ENCODE data around the gene GOLGA1. TPM values are rescaled to one million over a fixed set of nuclear protein-coding genes. Genes with fewer than 3 reads are reported as not detected.
"Not testable (repeated sequence)": the region's sequence is repeated elsewhere in the genome, so short reads cannot be mapped to it uniquely, and the experiment has no call there.

Gene GOLGA1, protein sequence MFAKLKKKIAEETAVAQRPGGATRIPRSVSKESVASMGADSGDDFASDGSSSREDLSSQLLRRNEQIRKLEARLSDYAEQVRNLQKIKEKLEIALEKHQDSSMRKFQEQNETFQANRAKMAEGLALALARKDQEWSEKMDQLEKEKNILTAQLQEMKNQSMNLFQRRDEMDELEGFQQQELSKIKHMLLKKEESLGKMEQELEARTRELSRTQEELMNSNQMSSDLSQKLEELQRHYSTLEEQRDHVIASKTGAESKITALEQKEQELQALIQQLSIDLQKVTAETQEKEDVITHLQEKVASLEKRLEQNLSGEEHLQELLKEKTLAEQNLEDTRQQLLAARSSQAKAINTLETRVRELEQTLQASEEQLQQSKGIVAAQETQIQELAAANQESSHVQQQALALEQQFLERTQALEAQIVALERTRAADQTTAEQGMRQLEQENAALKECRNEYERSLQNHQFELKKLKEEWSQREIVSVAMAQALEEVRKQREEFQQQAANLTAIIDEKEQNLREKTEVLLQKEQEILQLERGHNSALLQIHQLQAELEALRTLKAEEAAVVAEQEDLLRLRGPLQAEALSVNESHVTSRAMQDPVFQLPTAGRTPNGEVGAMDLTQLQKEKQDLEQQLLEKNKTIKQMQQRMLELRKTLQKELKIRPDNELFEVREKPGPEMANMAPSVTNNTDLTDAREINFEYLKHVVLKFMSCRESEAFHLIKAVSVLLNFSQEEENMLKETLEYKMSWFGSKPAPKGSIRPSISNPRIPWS
- 8.5 TPM for total RNA-seq

DNA sequence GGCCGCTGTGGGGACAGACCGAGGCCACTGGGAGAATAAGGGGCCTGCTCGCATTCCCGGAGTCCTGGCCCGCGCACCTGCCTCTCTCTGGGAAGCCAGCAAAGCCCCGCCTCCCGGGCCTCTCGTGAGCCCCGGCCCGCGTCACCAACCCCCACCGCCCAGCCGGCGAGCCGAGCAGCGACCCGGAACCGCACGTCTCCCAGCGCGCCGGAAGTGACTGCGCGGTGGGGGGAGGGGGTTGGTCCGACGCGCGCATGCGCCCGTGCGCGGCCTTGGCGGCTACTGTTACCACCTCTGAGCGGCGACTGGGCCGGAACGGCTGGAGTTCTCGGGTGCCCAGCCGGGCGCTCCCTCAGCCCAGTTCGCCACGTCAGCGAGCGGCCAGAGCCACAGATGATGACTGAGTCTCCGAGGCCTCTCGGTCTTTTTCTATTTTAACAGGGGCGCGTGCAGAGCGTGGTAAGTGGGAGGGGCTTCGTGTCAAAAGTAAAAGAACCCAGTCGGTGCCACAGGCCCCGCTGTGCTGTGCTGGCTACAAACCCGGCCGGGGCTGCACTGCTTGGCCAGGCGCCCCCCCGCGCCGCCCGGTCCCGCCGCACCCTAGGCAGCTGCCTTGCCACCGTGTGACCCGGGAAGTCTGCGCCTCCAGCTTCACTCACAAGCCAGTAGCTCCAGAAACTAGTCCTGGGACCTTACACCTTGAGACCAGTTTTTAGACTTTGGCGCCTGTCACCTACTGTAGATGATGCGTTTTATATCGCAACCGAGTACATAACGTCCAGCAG, at the start of gene GOLGA1:
GOLGA1 (minus strand) TSS at position 190 of the 785 bp plus-strand sequence. CDS start 2,372 bp downstream, outside the sequence.
- no peaks in the 10 kb centered on the region for H3K27me3 ChIP-seq (ENCODE audit: insufficient read depth, low read length)
- peak within 1 kb of the TSS; percentile 81 for H3K4me3 ChIP-seq (ENCODE audit: low read length)
- no peaks in the 10 kb centered on the region for H3K9me3 ChIP-seq (ENCODE audit: low read depth, low read length)
- H3K4me1 ChIP-seq (ENCODE audit: insufficient read depth, low read length), result peaks cover 20% of the 10 kb centered on the region

DNA sequence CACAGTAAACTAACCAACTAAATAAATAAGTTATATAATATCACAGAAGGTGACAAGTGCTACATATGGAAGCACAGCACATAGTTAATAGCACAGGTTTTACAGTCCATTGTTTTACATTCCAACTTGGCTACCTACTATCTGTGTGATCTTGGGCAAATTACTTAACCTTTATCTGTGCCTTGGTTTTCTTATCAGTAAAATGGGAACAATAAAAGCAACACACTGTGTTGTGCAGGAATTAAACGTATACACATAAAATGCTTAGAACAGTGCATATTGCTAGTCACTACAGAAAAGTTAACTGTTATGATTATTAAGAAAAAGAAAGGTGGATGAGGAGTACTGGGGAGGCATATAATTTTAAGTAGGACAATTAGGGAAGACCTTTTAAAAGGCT, 42.8 kb upstream of the GOLGA1 start:
- H3K27me3 ChIP-seq (ENCODE audit: insufficient read depth, low read length), result no peaks in the 10 kb centered on the region
- H3K9me3 ChIP-seq (ENCODE audit: low read depth, low read length), result no peaks in the 10 kb centered on the region
- no peaks in the 10 kb centered on the region for H3K4me1 ChIP-seq (ENCODE audit: insufficient read depth, low read length)
- H3K4me3 ChIP-seq (ENCODE audit: low read length), result no peak overlapping the region

DNA sequence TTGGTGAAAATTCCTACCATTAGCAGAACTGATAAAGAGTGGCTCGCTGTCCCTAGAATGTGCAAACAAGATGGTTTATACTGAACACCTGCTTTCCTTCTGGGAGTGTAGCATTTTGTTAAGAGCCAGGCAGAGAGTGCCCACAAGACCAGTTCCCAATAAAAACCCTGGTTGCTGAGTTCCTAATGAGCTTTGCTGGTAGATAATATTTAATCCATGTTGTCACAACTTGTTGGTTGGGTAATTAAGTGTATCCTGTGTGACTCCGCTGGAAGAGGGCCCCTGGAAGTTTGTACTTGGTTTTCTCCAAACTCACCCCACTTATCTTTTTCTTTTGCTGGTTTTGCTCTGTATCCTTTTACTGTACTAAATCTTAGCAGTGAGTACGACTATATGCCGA, 39.5 kb upstream of the GOLGA1 start:
- Histone ChIP-seq H3K4me3 (ENCODE audit: low read length) (no peak overlapping the region), H3K4me1 (ENCODE audit: insufficient read depth, low read length) (no peaks in the 10 kb centered on the region), H3K9me3 (ENCODE audit: low read depth, low read length) (no peaks in the 10 kb centered on the region), H3K27me3 (ENCODE audit: insufficient read depth, low read length) (no peaks in the 10 kb centered on the region)

DNA sequence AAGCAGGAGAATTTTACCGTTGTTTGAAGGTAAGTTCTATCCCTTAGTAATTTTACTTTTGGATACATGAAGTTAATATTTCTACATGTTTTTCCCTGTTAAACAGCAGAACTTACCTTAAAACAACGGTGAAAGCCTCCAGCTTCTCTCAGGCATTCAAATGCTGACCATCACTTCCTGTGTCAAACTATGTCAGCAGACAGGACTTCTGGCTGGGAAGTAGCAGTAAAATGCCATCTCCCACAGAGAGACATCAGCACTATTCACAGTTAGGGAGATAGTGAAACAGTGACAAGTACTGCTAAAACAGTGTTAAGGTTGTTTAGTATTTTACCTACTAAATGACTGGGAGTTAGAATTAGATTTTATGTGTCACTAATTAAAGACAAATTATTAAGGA, 34.2 kb upstream of the GOLGA1 start:
- Histone ChIP-seq H3K4me1 (ENCODE audit: insufficient read depth, low read length) (peaks cover 4% of the 10 kb centered on the region), H3K9me3 (ENCODE audit: low read depth, low read length) (no peaks in the 10 kb centered on the region), H3K27me3 (ENCODE audit: insufficient read depth, low read length) (no peaks in the 10 kb centered on the region), H3K4me3 (ENCODE audit: low read length) (no peak overlapping the region)

DNA sequence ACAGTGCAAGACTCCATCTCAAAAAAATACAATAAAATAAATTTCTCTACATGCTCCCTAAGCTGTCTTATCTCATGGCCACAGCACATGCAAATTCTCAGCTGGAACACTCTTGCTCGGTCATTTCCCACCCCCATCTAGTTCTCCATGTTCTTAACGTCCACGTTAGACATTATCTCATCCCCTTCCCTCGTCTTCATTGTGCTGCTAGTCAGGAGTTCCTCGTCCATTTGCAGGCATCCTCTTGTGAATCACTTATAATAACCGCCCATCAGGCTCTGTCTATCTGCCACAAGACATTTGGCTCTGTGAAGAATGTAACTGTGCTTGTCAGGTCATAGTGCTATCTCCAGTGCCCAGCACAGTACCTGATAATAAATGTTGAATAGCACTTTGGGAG, 32.9 kb upstream of the GOLGA1 start:
- Histone ChIP-seq H3K4me3 (ENCODE audit: low read length) (no peak overlapping the region), H3K9me3 (ENCODE audit: low read depth, low read length) (no peaks in the 10 kb centered on the region)

DNA sequence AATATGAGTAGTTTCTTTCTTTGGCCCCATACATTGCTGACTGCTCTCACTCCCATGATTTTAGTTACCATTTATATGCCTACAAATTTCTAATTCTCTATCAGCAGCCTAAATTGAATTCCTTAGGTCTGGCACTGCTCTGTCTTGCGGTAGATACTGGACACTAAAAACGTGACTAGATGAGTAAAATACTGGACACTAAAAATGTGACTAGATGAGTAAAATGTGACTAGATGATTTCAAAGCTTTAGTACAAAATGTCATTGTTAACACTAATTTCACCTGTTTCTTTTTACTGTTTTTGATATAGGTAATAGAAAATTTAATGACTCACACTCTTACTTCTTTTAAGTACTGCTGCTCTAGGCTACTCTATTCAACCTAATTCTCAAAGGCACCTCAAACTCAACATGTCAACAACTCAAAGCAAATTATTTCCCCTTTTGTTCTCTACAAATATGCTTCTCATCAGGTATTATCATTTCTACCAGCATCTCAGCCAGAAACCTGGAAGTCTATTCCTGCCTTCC, 31.4 kb upstream of the GOLGA1 start:
- Histone ChIP-seq H3K4me3 (ENCODE audit: low read length) (no peak overlapping the region), H3K4me1 (ENCODE audit: insufficient read depth, low read length) (peaks cover 19% of the 10 kb centered on the region), H3K27me3 (ENCODE audit: insufficient read depth, low read length) (no peaks in the 10 kb centered on the region), H3K9me3 (ENCODE audit: low read depth, low read length) (no peaks in the 10 kb centered on the region)

More for the DNA sequence above, 32.9 kb upstream of the GOLGA1 start:
- Histone ChIP-seq H3K4me1 (ENCODE audit: insufficient read depth, low read length) (peaks cover 13% of the 10 kb centered on the region), H3K27me3 (ENCODE audit: insufficient read depth, low read length) (no peaks in the 10 kb centered on the region)

DNA sequence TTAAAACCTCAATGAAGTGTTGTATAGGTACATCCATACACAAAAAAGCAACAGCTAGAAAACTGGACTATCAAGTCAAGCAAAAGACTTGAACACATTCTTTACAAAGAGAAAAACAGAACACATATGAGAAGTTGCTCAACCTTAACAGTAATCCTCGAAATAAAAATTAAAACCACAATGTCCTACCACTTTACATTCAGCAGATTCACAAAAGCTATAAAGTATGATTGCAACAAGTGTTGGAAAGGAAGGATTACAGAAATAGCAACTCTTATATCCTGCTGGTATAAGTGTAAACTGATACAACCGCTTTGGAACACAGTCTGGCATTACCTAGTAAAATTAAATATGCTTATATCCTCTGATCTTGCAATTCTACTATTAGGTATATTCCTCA, 28.5 kb upstream of the GOLGA1 start:
- Histone ChIP-seq H3K9me3 (ENCODE audit: low read depth, low read length) (no peaks in the 10 kb centered on the region), H3K4me3 (ENCODE audit: low read length) (no peak overlapping the region), H3K27me3 (ENCODE audit: insufficient read depth, low read length) (no peaks in the 10 kb centered on the region), H3K4me1 (ENCODE audit: insufficient read depth, low read length) (peaks cover 40% of the 10 kb centered on the region)

DNA sequence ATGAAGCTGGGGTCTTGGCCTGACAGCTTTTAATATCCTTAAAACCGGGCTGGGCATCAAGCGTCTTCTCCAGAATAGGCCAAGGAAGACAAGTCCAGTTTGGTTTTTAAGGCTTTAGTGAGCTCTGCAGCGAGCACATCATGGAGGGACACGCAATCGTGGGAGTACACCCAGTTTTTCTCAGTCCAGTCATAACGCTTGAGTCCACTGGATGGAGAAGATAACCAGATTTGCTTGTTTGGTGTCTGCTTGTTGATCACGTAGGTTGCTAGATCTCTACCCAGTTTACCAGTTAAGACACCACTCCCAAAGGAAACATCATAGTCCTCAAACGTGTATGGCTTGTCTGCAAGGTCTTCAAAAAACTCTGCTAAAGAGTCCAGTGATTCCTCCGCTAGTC, 27.4 kb upstream of the GOLGA1 start:
- Histone ChIP-seq H3K4me1 (ENCODE audit: insufficient read depth, low read length) (peaks cover 51% of the 10 kb centered on the region), H3K9me3 (ENCODE audit: low read depth, low read length) (no peaks in the 10 kb centered on the region), H3K4me3 (ENCODE audit: low read length) (no peak overlapping the region), H3K27me3 (ENCODE audit: insufficient read depth, low read length) (no peaks in the 10 kb centered on the region)

DNA sequence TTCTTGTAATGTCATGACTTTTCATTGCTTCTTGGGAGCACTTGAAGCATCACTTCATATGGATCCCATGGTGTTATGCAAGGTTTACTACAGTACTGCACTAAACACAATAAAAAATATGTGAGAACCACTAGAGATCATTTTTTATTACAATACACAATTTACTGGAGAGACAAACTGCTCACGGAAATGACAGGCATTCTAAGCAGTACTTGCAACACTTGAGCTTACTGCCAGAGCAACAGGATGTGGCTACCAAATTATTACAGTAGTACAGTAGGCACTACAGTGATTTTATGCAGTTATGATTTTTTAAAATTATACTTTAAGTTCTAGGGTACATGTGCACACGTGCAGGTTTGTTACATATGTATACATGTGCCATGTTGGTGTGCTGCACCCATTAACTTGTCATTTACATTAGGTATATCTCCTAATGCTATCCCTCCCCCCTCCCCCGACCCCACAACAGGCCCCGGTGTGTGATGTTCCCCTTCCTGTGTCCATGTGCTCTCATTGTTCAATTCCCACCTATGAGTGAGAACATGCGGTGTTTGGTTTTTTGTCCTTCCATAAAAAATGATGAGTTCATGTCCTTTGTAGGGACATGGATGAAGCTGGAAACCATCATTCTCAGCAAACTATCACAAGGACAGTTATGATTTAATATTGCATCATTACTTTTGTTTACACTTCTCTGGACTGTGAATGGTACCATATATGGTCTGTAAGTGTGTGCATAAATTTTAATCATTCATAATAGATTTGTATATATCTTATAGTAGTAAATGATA, 25.1 kb upstream of the GOLGA1 start:
- not testable (repeated sequence) for H3K4me3 ChIP-seq (ENCODE audit: low read length); H3K27me3 ChIP-seq (ENCODE audit: insufficient read depth, low read length); H3K9me3 ChIP-seq (ENCODE audit: low read depth, low read length)
- peaks cover 51% of the 10 kb centered on the region for H3K4me1 ChIP-seq (ENCODE audit: insufficient read depth, low read length)

DNA sequence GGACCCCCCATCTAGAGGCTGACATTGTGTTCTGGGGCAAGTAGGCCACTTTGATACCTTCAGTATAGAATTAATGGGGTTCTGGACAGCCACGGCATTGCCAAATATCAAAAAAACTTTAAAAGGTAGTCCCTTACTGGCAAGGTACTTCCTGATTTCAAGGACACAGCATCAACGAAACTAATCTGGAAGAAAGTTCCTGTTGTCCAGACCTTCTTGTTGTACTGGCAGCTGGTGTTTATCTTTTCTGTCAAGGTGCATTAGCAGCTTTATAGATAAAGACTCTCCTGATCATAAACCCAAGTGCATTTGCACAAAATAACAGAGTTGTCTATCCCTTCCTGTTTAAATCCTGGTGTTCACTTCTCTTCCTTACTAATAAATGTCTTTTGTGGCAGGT, 23.7 kb upstream of the GOLGA1 start:
- no peak overlapping the region for H3K4me3 ChIP-seq (ENCODE audit: low read length)
- H3K27me3 ChIP-seq (ENCODE audit: insufficient read depth, low read length), result no peaks in the 10 kb centered on the region
- no peaks in the 10 kb centered on the region for H3K9me3 ChIP-seq (ENCODE audit: low read depth, low read length)
- H3K4me1 ChIP-seq (ENCODE audit: insufficient read depth, low read length), result peaks cover 42% of the 10 kb centered on the region

DNA sequence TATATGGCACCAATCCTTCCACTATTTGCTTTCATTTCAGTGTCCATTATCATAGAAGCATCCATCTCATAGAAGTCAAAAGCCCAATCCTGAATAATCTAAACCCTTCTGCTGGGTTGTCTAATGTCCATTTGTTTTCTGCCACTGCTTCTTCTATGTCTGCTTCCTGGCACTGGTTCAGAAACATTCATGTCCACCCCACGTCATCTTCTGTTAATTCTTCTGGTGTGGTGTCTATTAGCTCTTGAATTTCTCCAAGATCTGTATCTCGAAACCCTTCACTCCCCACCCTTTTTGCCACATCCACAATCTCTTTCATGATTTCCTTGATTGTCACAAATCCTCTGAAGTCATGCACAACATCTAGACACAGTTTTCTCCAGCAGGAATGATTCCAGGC, 23.2 kb upstream of the GOLGA1 start:
- H3K4me3 ChIP-seq (ENCODE audit: low read length), result no peak overlapping the region
- H3K27me3 ChIP-seq (ENCODE audit: insufficient read depth, low read length), result no peaks in the 10 kb centered on the region
- no peaks in the 10 kb centered on the region for H3K9me3 ChIP-seq (ENCODE audit: low read depth, low read length)
- H3K4me1 ChIP-seq (ENCODE audit: insufficient read depth, low read length), result peaks cover 40% of the 10 kb centered on the region

DNA sequence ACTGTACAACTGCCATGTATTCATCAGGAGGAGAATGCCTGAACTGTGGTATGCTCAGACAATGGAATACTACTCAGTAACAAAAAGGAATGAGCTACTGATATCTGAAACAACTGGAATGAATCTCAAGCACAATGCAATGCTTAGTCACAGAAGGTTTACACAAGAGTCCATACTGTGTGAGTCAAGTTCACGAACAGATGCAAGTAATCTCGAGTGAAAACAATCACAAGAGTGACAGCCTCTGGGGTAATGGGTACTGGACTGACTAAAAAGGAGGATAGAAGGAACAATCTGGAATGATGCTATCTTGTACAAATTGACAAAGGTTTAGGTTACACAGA, 19.5 kb upstream of the GOLGA1 start:
- Histone ChIP-seq H3K4me1 (ENCODE audit: insufficient read depth, low read length) (peaks cover 21% of the 10 kb centered on the region), H3K27me3 (ENCODE audit: insufficient read depth, low read length) (no peaks in the 10 kb centered on the region), H3K4me3 (ENCODE audit: low read length) (no peak overlapping the region), H3K9me3 (ENCODE audit: low read depth, low read length) (no peaks in the 10 kb centered on the region)

DNA sequence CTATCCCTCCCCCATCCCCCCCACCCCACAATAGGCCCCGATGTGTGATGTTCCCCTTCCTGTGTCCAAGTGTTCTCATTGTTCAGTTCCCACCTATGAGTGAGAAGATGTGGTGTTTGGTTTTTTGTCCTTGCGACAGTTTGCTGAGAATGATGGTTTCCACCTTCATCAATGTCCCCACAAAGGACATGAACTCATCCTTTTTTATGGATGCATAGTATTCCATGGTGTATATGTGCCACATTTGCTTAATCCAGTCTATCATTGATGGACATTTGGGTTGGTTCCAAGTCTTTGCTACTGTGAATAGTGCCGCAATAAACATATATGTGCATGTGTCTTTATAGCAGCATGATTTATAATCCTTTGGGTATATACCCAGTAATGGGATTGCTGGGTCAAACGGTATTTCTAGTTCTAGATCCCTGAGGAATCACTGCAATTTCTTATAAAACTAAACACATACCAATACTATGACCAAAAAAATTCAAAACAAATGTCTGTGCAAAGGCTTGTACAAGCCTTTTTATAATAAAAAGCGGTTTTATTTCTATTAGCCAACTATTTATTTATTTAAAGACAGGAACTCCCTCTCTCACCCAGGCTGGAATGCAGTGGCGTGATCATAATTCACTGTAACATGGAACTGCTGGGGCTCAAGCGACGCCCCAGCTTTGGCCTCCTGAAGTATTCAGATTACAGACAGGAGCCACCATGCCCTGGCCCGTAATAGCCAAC, 19.0 kb upstream of the GOLGA1 start:
- H3K27me3 ChIP-seq (ENCODE audit: insufficient read depth, low read length); H3K9me3 ChIP-seq (ENCODE audit: low read depth, low read length); H3K4me3 ChIP-seq (ENCODE audit: low read length): not testable (repeated sequence)
- peaks cover 15% of the 10 kb centered on the region for H3K4me1 ChIP-seq (ENCODE audit: insufficient read depth, low read length)

DNA sequence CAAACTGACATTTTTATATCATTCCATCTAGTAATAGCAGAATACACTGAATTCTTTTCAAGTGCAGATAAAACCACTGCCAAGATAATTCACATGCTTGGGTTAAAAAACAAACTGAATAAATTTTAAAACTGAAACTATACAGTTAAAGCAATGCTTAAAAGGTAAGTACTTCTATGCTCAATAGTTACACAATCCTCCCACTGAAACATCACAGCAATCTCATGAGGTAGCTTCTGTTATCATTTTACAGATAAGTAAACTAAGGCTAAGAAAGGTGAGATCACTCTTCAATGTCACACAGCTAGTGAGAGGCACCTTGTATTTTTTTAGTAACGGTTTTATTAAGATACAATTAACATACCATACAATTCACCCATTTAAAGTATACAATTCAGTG, 13.4 kb upstream of the GOLGA1 start:
- Histone ChIP-seq H3K4me1 (ENCODE audit: insufficient read depth, low read length) (peaks cover 5% of the 10 kb centered on the region), H3K4me3 (ENCODE audit: low read length) (no peak overlapping the region), H3K9me3 (ENCODE audit: low read depth, low read length) (no peaks in the 10 kb centered on the region), H3K27me3 (ENCODE audit: insufficient read depth, low read length) (no peaks in the 10 kb centered on the region)
